ENCODE results near the gene KLK15. TPM values are rescaled to one million over a fixed set of nuclear protein-coding genes. Genes with fewer than 3 reads are reported as not detected.

The KLK15 gene
- total and polyA plus RNA-seq, 2 donors (not counting 3 experiments of a cell fraction or from before 2014, with no cell fraction given), result not detected

DNA sequence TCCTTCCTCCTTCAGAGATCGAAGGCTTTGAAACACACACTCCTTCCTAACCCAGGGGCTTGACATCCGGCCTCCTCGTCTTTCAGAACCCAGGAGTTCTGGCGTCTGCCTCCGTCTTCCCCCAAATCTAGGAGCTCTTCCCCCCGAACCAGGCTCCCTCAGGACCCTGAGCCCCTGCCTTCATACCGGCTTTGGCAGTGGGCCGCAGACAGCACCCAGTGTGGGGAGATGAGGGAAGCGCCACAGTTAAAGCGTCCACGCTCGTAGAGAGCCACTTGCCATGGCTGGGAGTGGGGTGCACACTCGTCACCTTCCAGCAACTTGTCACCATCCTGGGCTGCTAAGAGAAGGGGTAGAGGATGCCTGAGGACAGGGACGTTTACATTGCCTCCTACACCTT, 5.9 kb downstream of the KLK15 start:
- H3K27ac ChIP-seq (ENCODE audit: insufficient read depth, low read depth, low read length), result no peak overlapping the region
- no peaks in the 10 kb centered on the region for H4K20me1 ChIP-seq (replicated peaks; ENCODE audit: control insufficient read depth, extremely low read depth, insufficient read depth, low read length)
- H3K79me2 ChIP-seq (ENCODE audit: control insufficient read depth, insufficient read depth, low read length), result no peaks in the 10 kb centered on the region
- no peak overlapping the region for H3K4me2 ChIP-seq (ENCODE audit: insufficient read depth, low read length)
- DNase-seq (ENCODE audit: low read depth, low spot score), result no peak
- no peaks in the 10 kb centered on the region for H3K27me3 ChIP-seq (ENCODE audit: control insufficient read depth in 2 of 2, insufficient read depth in 2 of 2, low read length in 2 of 2)
- CTCF ChIA-PET, result no interaction called here
- intact Hi-C loops (cut with micrococcal nuclease), result no loop called here
- TF ChIP-seq EZH2 (IDR thresholded peaks at IDR 0.05; ENCODE audit: borderline replicate concordance, low read depth, low read length, severe bottlenecking) (no peak), GATA2 (IDR thresholded peaks at IDR 0.05; ENCODE audit: insufficient read depth, insufficient read length, low read depth, low read length) (no peak), JUN (IDR thresholded peaks at IDR 0.05; ENCODE audit: borderline replicate concordance, insufficient read depth, insufficient read length, low read depth) (no peak)
- H3K9me3 ChIP-seq (replicated peaks; ENCODE audit: control insufficient read depth, insufficient read depth, low read length), result no peaks in the 10 kb centered on the region
- dilution Hi-C loops (cut with MboI; ENCODE audit: extremely low pct_ligation_motif_present, low sequenced_read_pairs), result no loop called here
- BruUV-seq (replicated peaks), result no TSS peak
- H3K36me3 ChIP-seq (ENCODE audit: control insufficient read depth in 2 of 2, extremely low read depth in 1 of 2, insufficient read depth in 2 of 2, low read length in 2 of 2), result no peaks in the 10 kb centered on the region
- no peak for FAIRE-seq
- H3K4me1 ChIP-seq (ENCODE audit: control insufficient read depth, extremely low read depth, insufficient read depth, low read length), result no peaks in the 10 kb centered on the region
- no peak overlapping the region for H2AFZ ChIP-seq (ENCODE audit: low read depth, low read length)
- no peaks in the 10 kb centered on the region for H3K9me1 ChIP-seq (replicated peaks; ENCODE audit: control insufficient read depth, extremely low read depth, insufficient read depth, low read length)
- no peak overlapping the region for H3K4me3 ChIP-seq (replicated peaks in 1 of 3; ENCODE audit: insufficient read depth in 1 of 3, low read depth in 1 of 3, low read length in 3 of 3)
- no peak overlapping the region for H3K9ac ChIP-seq (replicated peaks; ENCODE audit: extremely low read depth, insufficient read depth, low read length)
- POLR2A ChIA-PET, result no interaction called here

DNA sequence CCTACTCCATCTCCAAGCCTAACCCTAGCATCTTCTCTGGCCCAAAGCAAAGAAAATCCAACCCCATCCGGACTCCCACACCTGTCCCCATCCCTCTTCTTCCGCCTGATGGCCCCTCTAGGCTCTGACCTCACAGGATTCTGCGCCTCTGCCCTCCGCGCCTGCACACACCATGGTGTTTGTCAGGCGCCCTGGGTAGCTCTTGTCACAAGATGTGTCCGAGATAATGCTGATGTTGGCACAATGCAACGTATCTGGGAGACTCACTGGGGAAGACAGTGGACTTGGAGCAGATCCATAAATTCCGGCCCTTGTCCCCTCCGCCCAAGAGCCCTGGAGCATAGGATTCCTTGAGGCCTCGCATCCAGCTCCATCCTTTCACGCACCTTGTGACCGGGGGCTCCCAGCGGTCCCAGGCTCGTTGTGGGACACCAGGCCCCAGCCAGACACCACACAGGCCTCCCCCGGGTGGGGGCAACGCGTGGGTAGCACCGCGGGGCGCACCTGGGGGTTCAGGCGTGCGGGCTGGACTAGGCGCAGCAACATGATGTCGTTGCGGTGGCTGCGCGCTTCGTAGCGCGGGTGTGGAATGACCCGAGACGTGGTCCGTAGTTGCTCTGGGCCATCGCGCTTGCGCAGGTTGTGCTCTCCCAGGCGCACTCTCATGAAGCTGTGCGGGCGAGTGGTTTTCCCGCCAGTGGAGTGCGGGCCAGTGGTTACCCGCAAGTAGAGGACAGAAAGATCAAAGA, 6.7 kb downstream of the KLK15 start:
- no peaks in the 10 kb centered on the region for H4K20me1 ChIP-seq (replicated peaks; ENCODE audit: control insufficient read depth, extremely low read depth, insufficient read depth, low read length)
- intact Hi-C loops (cut with micrococcal nuclease) (no loop called here), dilution Hi-C loops (cut with MboI; ENCODE audit: extremely low pct_ligation_motif_present, low sequenced_read_pairs) (no loop called here)
- no peaks in the 10 kb centered on the region for H3K9me1 ChIP-seq (replicated peaks; ENCODE audit: control insufficient read depth, extremely low read depth, insufficient read depth, low read length)
- FAIRE-seq (no peak), DNase-seq (ENCODE audit: low read depth, low spot score) (no peak)
- BruUV-seq (replicated peaks), result no TSS peak
- no peak overlapping the region for H3K4me2 ChIP-seq (ENCODE audit: insufficient read depth, low read length)
- TF ChIP-seq POLR2AphosphoS5 (IDR thresholded peaks at IDR 0.05; ENCODE audit: insufficient read depth, low read depth, low read length), result no peak
- TF ChIP-seq FOS (IDR thresholded peaks at IDR 0.05; ENCODE audit: borderline replicate concordance, insufficient read depth, low read length), result no peak
- TF ChIP-seq, protein P1, sequence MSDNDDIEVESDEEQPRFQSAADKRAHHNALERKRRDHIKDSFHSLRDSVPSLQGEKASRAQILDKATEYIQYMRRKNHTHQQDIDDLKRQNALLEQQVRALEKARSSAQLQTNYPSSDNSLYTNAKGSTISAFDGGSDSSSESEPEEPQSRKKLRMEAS (IDR thresholded peaks at IDR 0.05; ENCODE audit: insufficient read depth, insufficient read length), result no peak
- H3K9ac ChIP-seq (replicated peaks; ENCODE audit: extremely low read depth, insufficient read depth, low read length), result no peak overlapping the region
- H3K36me3 ChIP-seq (ENCODE audit: control insufficient read depth in 2 of 2, extremely low read depth in 1 of 2, insufficient read depth in 2 of 2, low read length in 2 of 2), result no peaks in the 10 kb centered on the region
- no peak overlapping the region for H2AFZ ChIP-seq (ENCODE audit: low read depth, low read length)
- H3K79me2 ChIP-seq (ENCODE audit: control insufficient read depth, insufficient read depth, low read length), result no peaks in the 10 kb centered on the region
- H3K4me3 ChIP-seq (replicated peaks in 1 of 3; ENCODE audit: insufficient read depth in 1 of 3, low read depth in 1 of 3, low read length in 3 of 3), result no peak overlapping the region
- no peaks in the 10 kb centered on the region for H3K4me1 ChIP-seq (ENCODE audit: control insufficient read depth, extremely low read depth, insufficient read depth, low read length)
- no peak overlapping the region for H3K27ac ChIP-seq (ENCODE audit: insufficient read depth, low read depth, low read length)
- no peaks in the 10 kb centered on the region for H3K9me3 ChIP-seq (replicated peaks; ENCODE audit: control insufficient read depth, insufficient read depth, low read length)
- ChIA-PET POLR2A (no interaction called here), CTCF (no interaction called here)
- H3K27me3 ChIP-seq (ENCODE audit: control insufficient read depth in 2 of 2, insufficient read depth in 2 of 2, low read length in 2 of 2), result no peaks in the 10 kb centered on the region

Data from endothelial cell of umbilical vein (primary cell).